ENCODE measurements around the gene KLHDC8B.

- TF ChIP-seq ZNF318 (IDR thresholded peaks at IDR 0.05; ENCODE audit: borderline replicate concordance in 1 of 2, low read depth in 1 of 2) (no peak), FOSL1 (tag; conservative IDR thresholded peaks at IDR 0.05) (no peak), ZNF124 (CRISPR knock-in tag; IDR thresholded peaks at IDR 0.05) (no peak), CTCF (IDR thresholded peaks at IDR 0.05 in 2 of 3, conservative IDR thresholded peaks at IDR 0.05 in 1 of 3; ENCODE audit: insufficient read depth in 2 of 3, low read depth in 1 of 3, low read length in 3 of 3) (no peak)
Observed at GRCh38 chr3:49133226-49133951, 38.0 kb upstream of the KLHDC8B start.

All from K562 (cell line).